HG03025 (cell line): ENCODE measurements around the gene VPS41.

Experiments
- ATAC-seq: cut with Tn5 transposase; IDR thresholded peaks from one replicate; pipeline ENCODE4 v1.9.1; 2021; ENCODE audit warnings: mild to moderate bottlenecking, moderate library complexity; ENCODE audit not compliant: unreplicated experiment, low FRiP score

The VPS41 gene

DNA sequence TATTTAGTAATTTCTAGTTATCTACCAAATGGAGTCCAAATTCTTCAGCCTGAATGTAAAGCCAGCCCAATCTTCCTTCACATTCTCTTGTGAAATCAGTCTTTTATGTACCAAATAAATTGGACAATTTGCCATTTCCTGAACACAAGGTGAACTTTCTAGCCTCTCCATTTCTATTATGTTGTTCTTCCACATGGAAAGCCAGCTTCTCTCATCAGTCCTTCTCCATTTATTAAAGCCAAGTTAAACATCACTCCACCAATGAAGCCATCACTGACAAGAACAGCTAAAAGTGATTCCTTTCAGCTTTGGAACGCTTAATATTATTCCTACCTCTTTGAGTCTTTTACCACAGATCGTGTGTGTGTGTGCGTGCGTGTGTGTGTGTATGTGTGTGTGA lies 88.4 kb downstream of the VPS41 start:
- ATAC-seq = no peak

DNA sequence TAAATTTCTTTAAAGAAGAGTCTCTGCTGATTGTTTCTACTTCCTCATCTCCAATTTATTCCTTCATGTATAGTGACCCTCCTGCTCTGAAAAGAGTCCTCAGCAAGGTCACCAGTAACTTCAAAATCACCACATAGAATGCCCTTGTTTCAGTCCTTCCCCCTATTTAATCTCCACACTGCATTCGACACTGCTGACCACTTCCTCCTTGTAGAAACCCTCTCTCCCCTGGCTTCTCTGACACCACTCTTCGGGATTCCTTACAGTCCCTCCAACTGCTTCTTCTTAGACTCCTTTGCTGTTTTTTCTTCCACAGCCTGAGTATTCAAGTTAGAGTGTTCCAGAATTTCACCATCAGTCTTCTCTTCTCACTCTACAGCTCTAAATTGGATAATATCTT lies 89.5 kb downstream of the VPS41 start:
- ATAC-seq = no peak

DNA sequence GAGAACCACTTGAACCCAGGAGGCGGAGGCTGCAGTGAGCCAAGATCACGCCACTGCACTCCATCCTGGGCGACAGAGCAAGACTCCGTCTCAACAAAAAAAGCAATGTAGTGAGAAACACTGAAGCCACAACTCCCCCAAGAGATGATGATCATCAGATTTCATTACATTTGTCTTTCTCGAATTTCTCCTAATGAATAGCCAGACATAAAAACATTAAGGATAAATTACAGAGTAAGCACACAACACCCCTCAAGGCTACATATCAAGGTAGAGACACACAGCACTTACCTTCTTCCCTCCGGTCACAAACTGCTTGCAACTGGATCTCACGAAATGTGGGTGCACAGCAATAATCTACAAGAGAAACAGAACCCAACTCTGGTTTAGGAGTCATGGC lies 91.5 kb downstream of the VPS41 start:
- no peak for ATAC-seq

DNA sequence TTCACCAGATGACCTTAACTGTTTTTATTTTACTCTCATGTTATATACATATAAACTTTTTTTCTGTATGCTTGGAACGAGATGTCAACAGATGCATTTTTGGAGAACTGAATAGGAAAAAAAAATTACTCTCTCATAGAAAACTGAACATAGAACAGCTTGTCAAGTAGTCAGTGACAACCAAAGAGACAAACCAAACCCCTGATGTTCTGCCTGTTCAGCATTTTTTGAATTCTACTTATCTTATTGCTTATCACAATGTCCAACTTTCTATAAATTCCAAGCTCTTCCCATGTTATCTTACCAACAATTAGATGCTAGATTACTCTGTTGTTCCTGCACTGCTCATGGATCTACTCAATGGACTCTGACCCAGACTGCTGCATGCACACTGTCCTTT lies 95.2 kb downstream of the VPS41 start:
- no peak for ATAC-seq

DNA sequence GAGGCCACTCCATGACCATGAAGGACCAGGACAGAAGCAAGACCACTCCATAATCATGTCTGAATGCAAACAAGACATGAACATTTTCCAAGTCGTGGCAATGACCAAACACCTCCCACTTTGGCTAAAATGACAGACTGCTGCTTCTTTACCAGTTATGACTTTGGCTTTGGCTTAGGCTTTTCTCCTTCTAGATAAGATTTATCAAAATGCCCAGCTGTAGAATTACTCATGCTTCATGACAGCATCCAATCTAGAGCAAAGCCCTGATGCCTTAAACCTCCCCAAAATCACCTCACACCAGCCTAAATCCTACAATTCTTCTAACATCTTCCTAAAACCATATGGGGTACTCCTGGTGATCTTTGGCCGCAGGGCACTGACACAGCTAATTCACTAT lies 102.1 kb downstream of the VPS41 start:
- ATAC-seq = no peak

DNA sequence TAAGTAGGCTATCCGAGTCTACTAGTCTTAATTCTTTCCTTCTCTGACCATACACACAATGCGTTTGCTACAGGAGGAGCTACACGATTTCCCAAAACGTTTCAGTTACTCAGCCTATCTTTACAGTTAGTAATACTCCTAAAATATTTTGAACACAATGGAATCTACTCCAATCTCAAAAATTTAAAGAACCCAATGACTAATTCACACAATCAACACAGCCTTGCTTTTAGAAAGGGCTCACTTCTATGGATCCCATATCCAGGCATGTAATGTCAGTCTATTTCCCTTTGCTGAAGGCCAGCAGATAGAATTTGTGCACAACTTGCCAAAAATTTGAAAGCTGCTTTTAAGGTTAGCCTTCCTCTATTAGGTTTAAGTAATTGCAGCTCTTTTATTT lies 107.2 kb downstream of the VPS41 start:
- ATAC-seq = no peak

DNA sequence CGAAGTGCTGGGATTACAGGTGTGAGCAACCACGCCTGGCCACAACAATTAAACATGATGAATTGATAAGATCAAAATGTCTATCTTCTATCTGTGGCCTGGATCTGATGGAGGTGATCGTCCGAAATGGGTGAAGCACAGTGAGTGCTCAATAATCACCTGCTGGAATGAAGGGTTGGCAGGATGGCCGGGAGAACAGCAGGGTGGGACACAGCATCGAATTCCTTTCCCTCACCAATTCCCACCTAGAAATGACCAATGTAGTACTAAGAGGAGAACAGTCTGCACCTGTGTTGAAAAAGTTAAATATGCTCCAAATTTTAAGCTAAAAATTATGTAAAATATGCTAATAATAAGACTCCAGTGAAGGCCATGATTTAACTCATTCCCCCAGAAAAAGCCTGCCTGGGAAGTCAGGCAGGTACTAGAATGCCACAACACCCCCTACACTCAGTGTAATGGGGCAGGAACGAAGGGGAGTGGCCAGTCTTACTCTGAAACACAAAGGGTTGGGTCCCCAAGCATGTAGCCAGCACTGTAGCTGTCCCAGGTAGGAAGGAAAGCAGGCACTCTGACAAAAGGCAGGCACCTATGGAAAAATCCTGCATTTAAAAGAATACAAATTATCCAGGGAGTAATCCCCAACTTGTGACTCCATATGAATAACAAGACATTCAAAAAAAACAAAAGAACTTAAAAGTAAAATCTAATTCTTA lies 110.3 kb downstream of the VPS41 start:
- ATAC-seq = no peak

DNA sequence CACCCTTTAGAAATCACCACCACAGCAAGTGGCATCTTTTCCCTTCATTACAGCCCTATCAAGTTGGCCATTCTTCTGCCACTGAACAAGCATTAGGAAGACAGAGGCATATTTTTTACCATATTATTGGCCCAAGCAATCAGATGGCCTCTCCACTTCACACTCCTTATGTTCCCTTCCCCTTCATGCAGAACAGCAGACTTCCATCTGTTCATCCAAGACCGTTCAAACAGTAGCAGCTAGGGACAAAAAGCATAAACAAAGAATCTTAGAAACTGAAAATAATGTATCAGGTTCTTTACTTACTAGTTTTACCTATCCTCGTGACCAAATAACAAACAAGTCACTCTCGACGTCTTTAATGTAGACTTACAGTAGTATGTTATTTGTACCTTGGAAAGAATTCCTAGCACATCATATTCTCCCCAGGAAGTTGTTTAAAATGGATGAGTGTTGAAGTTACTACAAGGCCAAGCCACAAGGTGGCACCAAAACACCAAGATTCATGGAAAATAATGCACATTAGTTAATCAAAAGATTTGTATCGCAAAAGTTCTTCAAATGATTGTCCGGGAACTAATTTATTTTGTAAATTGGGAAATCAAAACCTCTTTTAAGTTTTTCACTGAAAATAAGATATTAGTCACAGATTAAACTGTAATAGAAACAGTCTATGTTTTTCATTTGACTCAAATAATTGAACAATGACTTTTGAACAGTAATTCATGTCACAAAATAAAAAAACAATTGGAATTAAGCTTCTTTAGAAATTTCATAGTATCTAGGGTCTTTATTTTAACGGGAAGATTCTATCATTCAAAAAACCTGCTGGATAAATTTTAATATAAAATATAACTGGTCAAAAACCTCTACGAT lies 112.1 kb downstream of the VPS41 start:
- ATAC-seq = no peak

DNA sequence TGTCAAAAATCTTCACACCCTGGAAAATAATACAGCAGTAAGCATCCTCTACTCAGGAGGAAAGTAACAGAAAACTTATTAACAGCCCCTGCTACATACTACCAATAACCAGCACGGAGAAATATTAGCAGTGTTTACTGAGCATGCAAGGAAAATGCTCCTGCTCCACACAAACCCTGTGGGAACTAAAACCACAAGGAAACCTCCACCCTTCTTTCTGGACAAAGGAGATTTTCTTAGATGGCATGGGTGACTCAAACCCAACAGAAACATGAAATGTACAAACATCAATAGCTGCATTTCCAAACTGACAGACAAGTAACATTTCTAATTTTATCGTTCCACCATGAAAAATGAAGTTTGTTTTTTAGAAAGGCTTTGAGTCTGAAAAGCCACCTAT lies 113.4 kb downstream of the VPS41 start:
- ATAC-seq = no peak

DNA sequence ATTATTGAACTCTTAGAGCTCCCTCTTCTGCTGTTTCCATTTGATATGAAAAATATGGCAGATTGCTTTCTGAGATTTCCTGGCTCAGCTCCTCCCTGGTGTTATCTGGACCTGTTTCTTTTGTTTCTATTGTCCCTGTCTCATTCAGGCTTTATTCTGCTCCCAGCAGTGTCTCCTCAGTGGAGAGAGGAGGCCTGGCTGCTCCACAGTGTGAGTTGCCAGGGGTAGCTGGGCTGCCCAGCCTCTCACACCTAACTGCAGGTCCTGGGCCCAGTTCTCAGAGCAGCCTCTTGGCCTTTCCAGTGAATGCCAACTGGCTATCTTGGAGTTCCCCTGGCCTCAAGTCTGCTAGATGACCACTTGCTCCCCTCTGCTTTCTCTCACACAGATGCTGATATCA lies 127.0 kb downstream of the VPS41 start:
- ATAC-seq = no peak

DNA sequence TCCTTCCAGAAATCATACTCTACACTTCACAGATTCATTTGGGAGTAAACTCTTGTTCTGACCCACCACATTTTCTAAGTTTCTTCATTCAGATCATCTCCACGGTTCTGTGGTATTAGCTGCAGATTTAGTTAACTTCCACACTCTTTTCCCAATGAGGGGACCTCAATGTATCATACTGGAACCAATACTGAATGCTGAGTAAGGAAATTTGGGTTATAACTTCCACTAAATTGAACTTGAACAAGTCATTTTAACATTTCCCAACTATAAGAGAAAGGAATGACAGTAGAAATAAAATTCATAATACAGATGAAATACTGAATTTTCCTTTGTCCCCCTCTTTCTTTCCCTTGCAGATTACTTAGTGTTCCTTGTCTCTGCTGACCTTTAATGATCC lies 131.4 kb downstream of the VPS41 start:
- ATAC-seq = no peak

DNA sequence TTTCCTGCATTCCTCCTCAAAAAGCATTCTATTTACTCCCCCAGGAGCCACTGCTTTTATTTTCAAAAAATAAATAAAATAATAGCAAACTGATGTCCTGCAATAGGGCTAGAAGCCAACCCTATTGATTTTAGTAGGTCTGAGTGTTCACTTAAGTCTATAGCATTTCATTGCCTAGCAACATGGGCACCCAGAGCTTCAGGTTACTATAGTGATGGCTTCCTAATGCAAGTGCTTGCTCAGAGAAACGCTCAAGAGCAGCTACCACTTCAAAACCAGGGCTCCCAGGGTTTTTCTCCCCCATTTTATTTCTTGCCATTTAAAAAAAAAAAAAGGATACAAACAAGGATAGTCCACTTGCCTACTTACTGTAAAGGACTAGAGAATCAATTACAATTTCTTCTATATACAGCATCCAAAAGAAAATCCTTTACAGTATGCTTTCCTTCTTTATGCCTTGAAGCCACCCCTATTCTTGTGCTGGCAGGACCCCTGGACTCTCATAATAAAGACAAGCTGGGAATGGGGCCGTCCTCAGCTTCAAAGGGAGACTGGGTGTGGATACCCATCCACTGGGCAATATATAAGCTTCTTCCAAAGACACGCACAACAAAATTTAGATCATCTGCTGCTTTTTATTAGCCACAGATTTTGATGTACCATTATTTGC lies 133.3 kb downstream of the VPS41 start:
- no peak for ATAC-seq

DNA sequence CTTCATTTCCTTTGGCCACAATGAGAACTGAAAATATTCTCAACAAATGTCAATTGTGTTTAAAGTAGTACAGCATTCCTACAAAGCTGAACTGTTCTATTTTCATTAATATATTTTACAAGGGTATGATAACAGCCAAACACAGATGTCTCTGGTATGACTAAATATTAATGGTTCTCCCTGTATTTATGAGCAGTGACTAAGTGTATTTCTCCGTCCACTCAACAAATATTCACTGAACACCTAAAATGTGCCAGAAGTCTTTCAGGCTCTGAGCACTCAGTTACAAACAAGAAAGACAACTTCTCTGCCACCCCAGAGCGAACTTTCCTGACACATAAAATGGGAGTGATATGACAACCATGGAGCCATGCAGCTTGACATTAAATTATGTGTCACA lies 135.6 kb downstream of the VPS41 start:
- ATAC-seq = no peak

DNA sequence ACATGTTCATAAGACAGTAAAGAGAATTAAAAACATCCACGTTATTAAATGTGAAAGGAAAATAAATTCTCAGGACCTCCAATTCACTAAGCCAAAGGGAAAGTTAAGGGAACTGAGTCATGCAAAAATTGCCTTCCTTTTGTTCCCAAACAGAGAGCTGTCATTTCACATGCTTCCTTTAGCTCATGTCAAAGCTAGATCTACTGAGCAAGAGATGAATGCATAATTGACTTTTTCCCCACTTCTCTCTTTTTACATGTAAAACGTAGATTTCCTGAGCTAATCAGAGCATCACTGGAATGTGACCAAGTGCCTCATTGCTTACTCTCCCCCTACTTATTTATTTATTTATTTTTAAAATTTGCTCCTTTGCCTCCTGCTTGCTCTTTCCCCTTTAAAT lies 148.8 kb downstream of the VPS41 start:
- ATAC-seq = no peak

DNA sequence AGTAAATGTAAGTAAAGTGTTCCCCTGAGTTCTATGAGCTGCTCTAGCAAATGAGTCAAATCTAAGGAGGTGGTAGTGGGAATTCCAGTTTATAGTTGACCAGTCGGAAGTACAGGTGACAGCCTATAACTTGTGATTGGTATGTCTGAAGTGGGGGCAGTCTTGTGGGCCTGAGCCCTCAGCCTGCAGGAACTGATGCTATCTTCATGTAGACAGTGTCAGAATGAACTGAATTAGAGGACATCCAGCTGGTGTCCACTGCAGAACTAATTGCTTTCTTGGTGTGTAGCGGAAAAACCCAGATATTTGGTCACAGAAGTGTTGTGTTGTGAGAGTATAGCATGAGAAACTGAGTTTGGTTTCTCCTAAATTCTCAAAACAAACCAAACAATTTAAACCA lies 150.0 kb downstream of the VPS41 start:
- ATAC-seq = no peak

DNA sequence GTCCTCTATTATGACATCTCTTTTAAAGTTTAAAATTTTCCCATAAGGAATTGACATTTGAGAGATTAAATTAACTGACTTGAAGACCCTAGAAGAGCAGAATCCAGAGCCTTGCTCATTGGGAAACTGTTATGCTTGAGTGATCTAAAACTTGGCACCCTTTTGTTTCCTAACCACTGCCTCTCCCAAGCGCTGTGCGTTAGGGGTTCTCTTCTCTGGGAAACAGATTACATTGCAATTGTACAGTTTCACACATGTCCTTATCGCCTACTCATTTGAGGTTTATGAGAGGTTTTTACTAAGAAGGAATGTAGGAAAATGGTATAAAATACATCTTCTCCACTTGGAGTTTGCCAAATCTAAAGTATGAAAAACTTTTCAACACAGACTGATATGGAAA lies 151.1 kb downstream of the VPS41 start:
- no peak for ATAC-seq

DNA sequence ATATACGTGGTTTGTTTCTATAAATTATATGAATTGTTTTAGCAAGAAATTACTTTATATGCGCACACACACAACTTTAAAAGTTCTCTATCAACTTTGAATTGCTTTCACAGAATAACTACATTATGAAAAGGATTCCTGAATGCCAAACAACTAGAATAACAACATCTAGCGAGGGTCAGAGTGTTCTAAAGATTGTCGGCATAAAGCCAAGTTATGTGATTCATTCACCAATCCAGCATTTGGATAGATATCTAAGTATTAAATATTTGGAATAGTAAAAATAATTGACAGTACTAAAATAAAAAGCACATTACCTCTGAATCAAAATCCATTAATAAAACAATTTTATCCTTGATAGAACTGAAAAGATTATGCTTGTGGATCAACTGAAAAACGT lies 152.5 kb downstream of the VPS41 start:
- ATAC-seq = no peak

DNA sequence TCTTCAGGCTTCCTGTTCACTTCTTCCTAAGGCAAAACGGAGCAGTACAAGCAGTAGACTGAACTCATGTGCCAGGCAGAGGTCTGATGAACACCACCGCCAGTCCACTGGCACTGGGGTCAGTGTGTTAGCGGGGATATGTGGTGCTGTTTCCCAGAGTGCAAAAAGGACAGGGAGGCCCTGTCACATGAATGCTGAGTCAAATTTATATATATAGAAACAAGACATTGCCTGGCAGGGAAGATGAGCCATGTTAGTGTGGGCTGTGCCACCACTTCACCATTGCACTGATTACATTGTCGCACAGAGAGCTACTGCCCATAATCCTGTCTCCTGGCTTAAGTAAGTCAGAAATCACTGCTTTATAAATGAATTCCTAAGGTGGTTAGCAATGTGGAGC lies 155.6 kb downstream of the VPS41 start:
- ATAC-seq = no peak

DNA sequence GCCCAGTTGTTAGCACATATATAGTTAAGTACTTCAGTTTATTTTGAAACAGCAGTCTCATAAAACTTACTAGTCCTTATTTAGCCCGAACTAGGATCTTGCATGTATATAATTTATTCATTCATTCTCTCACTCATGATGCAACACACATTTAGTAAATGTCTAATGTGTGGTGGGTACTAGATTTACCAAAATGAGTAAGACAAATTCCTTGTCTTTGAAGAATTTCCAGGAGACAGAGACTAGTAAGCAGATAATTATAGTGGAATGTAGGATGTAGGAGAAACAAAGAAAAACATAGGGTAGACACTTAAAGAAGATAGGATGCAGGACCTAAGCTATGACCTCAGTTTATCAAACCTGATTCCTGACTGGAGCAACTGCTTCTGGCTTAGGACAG lies 157.6 kb downstream of the VPS41 start:
- no peak for ATAC-seq

DNA sequence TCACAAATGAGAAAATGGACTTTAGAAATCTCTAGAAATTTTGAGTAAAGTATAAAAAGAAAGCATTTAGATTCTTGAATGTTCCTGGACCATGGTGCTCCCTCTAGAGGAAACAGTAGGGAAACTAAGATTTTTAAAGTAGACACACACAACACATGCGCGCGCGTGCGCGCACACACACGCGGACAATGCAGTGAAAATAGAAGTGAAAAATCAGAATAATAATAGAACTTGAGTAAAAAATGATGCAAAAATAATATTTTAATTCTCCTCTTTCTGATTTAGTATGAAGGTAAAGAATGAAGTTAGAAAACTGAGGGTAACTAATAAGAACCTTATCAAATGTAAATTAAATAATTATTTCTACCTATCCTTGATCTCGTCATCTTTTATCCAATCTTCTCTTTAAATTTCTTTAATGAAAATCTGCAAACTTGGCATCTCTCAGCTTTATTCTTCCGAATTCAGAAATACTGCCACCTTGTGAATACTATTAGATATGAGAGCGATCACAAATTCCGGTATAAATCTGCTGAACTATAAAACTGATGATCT lies 160.9 kb downstream of the VPS41 start:
- ATAC-seq = no peak

DNA sequence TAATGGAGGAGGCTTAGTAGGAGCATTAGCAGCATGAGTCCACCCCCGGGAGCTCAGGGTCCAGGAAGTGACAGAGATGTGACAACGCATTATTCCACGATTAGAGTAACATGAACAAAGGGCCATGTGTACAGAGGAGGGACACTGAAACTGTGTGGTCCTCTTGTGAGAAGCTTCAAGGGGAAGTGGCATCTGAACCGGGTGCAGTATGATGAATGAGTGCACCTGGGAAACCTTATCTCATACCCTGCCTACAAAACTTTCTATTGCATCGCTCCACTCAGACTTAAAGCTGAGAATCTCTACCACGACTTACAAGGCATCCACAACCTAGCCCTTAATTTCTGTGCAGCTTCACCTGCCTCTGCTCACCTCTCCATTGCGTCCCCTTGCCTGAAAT lies 162.6 kb downstream of the VPS41 start:
- no peak for ATAC-seq
